ENCODE data around the gene TRIM16. TPM values are rescaled to one million over a fixed set of nuclear protein-coding genes. Genes with fewer than 3 reads are reported as not detected.

The TRIM16 gene
- 34.2 and 55.1 TPM in 2 replicates for total RNA-seq

GRCh38 chr17:15683824-15684478 lies at the start of gene TRIM16:
TRIM16 (minus strand) TSS chr17:15684311; CDS start chr17:15651609, 32,702 bp downstream.

GRCh38 chr17:15731900-15732299 lies 47.8 kb upstream of the TRIM16 start, which contains the start of gene TBC1D26:
TBC1D26 (plus strand) TSS chr17:15732283; CDS start chr17:15735349, 3,066 bp downstream.

GRCh38 chr17:15699413-15699924 lies 15.4 kb upstream of the TRIM16 start, which contains the start of gene ZNF286A:
ZNF286A (plus strand) TSS chr17:15699752; CDS start chr17:15700330, 578 bp downstream.

GRCh38 chr17:15619331-15620058 lies 64.6 kb downstream of the TRIM16 start, which contains the start of gene FBXW10B:
FBXW10B (minus strand) TSS chr17:15619704; CDS start chr17:15619512, 192 bp downstream.

Other genes starting within 250 kb of the TRIM16 start
- 1.5 and 1.7 TPM in 2 replicates for gene CDRT4, start 216.7 kb downstream of the TRIM16 start, total RNA-seq
- gene TVP23C, start 120.8 kb downstream of the TRIM16 start, total RNA-seq = 32.6 and 35.3 TPM in 2 replicates
- gene FBXW10B, start 64.6 kb downstream of the TRIM16 start, total RNA-seq = 0.09 and 0.32 TPM in 2 replicates
- 31.7 and 39.4 TPM in 2 replicates for gene ZNF286A, start 15.4 kb upstream of the TRIM16 start, total RNA-seq
- gene TBC1D26, start 48.0 kb upstream of the TRIM16 start, total RNA-seq = under 0.01 and 0.09 TPM in 2 replicates

All from bronchial smooth muscle cell (primary cell).